A549 (cell line): ENCODE measurements around the gene ABCF1. TPM values are rescaled to one million over a fixed set of nuclear protein-coding genes. Genes with fewer than 3 reads are reported as not detected.

Experiments used
- ATAC-seq, 2 experiments: fragments of 200-7000 bp in 1 of 2; fragments of >200 bp in 1 of 2; cut with Nextera tagmentation in 1 of 2; cut with Tn5 transposase in 1 of 2; 3 replicates each; pipeline versions ENCODE4 v1.8.0 to v1.9.1; 2018 to 2020; ENCODE audit warnings: mild to moderate bottlenecking in 1 of 2, moderate library complexity in 1 of 2
- CTCF ChIA-PET: fragments of 300-600 bp; sonication (Branson Sonifier 250); formaldehyde crosslinking; extraction: SDS; loops from one replicate; lab custom pipeline; 2021; ENCODE audit warnings: antibody characterized with exemption, inconsistent platforms; lab: Yijun Ruan, JAX
- POLR2A ChIA-PET: fragments of 350-600 bp; formaldehyde crosslinking; extraction: SDS; loops from one replicate; lab custom pipeline; 2021; ENCODE audit warnings: antibody characterized with exemption, inconsistent platforms; lab: Yijun Ruan, JAX
- DNase-seq, 2 experiments: peaks; one replicate each; pipeline versions ENCODE4 v3.0.0 to v3.0.0-alpha.2; 2011 to 2016; ENCODE audit warnings: low read depth in 1 of 2, low spot score in 1 of 2
- FAIRE-seq: peaks from 2 replicates; lab custom pipeline; 2011; peaks lifted over from hg19 to GRCh38; lab: Jason Lieb, UNC
- H3K27ac ChIP-seq, 2 experiments: fragments of >200 bp; sonication (Bioruptor Twin); formaldehyde crosslinking; 3 replicates each; pipeline ENCODE4 v1.5.1; 2016 to 2017
- H3K4me1 ChIP-seq: fragments of >200 bp; sonication (Bioruptor Twin); formaldehyde crosslinking; 3 replicates; pipeline ENCODE4 v1.6.1; 2016
- H3K4me2 ChIP-seq: fragments of >200 bp; sonication (Bioruptor Twin); formaldehyde crosslinking; 3 replicates; pipeline ENCODE4 v1.6.1; 2016
- H3K4me3 ChIP-seq: fragments of >200 bp; sonication (Bioruptor Twin); formaldehyde crosslinking; 3 replicates; pipeline ENCODE4 v1.5.1; 2016
- H3K9me3 ChIP-seq: fragments of >200 bp; sonication (Bioruptor Twin); formaldehyde crosslinking; 3 replicates; pipeline ENCODE4 v1.6.1; 2016
- BCL3 ChIP-seq: fragments of >200 bp; sonication (Bioruptor Twin); formaldehyde crosslinking; IDR thresholded peaks from 3 replicates; pipeline ENCODE4 v1.6.1; 2016
- CBX8 ChIP-seq: fragments of 200-600 bp; sonication (generic); IDR thresholded peaks from 2 replicates; pipeline ENCODE4 v1.6.1; 2016
- CHD2 ChIP-seq: fragments of 150-350 bp; IDR thresholded peaks from 2 replicates; pipeline ENCODE4 v1.6.1; 2014; ENCODE audit warnings: low read length; ENCODE audit not compliant: partially characterized antibody
- CTCF ChIP-seq: fragments of >200 bp; sonication (Bioruptor Twin); formaldehyde crosslinking; IDR thresholded peaks from 3 replicates; pipeline ENCODE4 v1.5.1; 2016
- ESRRA ChIP-seq: fragments of 150-350 bp; IDR thresholded peaks from 2 replicates; pipeline ENCODE4 v1.6.1; 2014; ENCODE audit warnings: mild to moderate bottlenecking, low read length, borderline replicate concordance
- GATA3 ChIP-seq: IDR thresholded peaks from 2 replicates; pipeline ENCODE4 v1.6.1; 2012; ENCODE audit warnings: borderline replicate concordance
- HES2 ChIP-seq: fragments of >200 bp; sonication (Bioruptor Twin); formaldehyde crosslinking; IDR thresholded peaks from 2 replicates; pipeline ENCODE4 v1.6.1; 2016
- HOXA7 ChIP-seq: fragments of 250-450 bp; sonication (Bioruptor Pico); IDR thresholded peaks from 2 replicates; pipeline ENCODE4 v1.5.0; 2020; ENCODE audit warnings: mild to moderate bottlenecking, moderate library complexity
- HOXB13 ChIP-seq: fragments of 250-450 bp; sonication (Bioruptor Pico); IDR thresholded peaks from 2 replicates; pipeline ENCODE4 v1.5.0; 2020; ENCODE audit warnings: low read depth, mild to moderate bottlenecking, moderate library complexity
- JUN ChIP-seq, 2 experiments: fragments of >200 bp; sonication (Bioruptor Twin); formaldehyde crosslinking; IDR thresholded peaks; 2 replicates in 1 of 2; 3 replicates in 1 of 2; pipeline ENCODE4 v1.6.1; 2016 to 2017
- MAFK ChIP-seq: fragments of 450-650 bp; IDR thresholded peaks from 2 replicates; pipeline ENCODE4 v1.6.1; 2014; ENCODE audit not compliant: partially characterized antibody
- MAX ChIP-seq: IDR thresholded peaks from 2 replicates; pipeline ENCODE4 v1.6.1; 2012
- MAZ ChIP-seq: fragments of 150-350 bp; IDR thresholded peaks from 2 replicates; pipeline ENCODE4 v1.6.1; 2014; ENCODE audit warnings: antibody characterized with exemption, low read depth, low read length, borderline replicate concordance
- NPAS2 ChIP-seq: fragments of 250-450 bp; sonication (Bioruptor Pico); IDR thresholded peaks from 2 replicates; pipeline ENCODE4 v1.8.0; 2022; ENCODE audit warnings: mild to moderate bottlenecking, moderate library complexity, borderline replicate concordance
- NR3C1 ChIP-seq: fragments of >200 bp; sonication (Bioruptor Twin); formaldehyde crosslinking; IDR thresholded peaks from 3 replicates; pipeline ENCODE4 v1.6.1; 2017
- PBX3 ChIP-seq: IDR thresholded peaks from 2 replicates; pipeline ENCODE4 v1.6.1; 2012
- POLR2A ChIP-seq: IDR thresholded peaks from 2 replicates; pipeline ENCODE4 v1.6.1; 2012; ENCODE audit warnings: mild to moderate bottlenecking, low read length
- POLR2AphosphoS2 ChIP-seq: conservative IDR thresholded peaks from 2 replicates; pipeline ENCODE4 v1.6.1; 2012; ENCODE audit warnings: low read length, improper control_type of control experiment, inconsistent platforms
- RAD21 ChIP-seq, 2 experiments: fragments of >200 bp in 1 of 2; sonication (Bioruptor Twin) in 1 of 2; formaldehyde crosslinking in 1 of 2; IDR thresholded peaks in 1 of 2; conservative IDR thresholded peaks in 1 of 2; 2 replicates in 1 of 2; 3 replicates in 1 of 2; pipeline ENCODE4 v1.6.1; 2012 to 2018; ENCODE audit warnings: inconsistent platforms in 1 of 2
- RARB ChIP-seq: fragments of 250-450 bp; sonication (Bioruptor Pico); IDR thresholded peaks from 2 replicates; pipeline ENCODE4 v1.8.0; 2021; ENCODE audit warnings: mild to moderate bottlenecking, moderate library complexity
- RFX5 ChIP-seq: fragments of 450-650 bp; IDR thresholded peaks from 2 replicates; pipeline ENCODE4 v1.7.1; 2014; ENCODE audit warnings: antibody characterized with exemption, mild to moderate bottlenecking, moderate library complexity
- SMC3 ChIP-seq: fragments of >200 bp; sonication (Bioruptor Twin); formaldehyde crosslinking; IDR thresholded peaks from 3 replicates; pipeline ENCODE4 v1.6.1; 2018; ENCODE audit warnings: inconsistent platforms
- TFCP2L1 ChIP-seq: fragments of 250-450 bp; sonication (Bioruptor Pico); IDR thresholded peaks from 2 replicates; pipeline ENCODE4 v1.5.0; 2021; ENCODE audit warnings: mild to moderate bottlenecking
- ZFP36 ChIP-seq: fragments of 450-650 bp; IDR thresholded peaks from 2 replicates; pipeline ENCODE4 v1.6.1; 2014; ENCODE audit warnings: borderline replicate concordance; ENCODE audit not compliant: partially characterized antibody
- WGBS: methylation state at CpG from one replicate; pipeline ENCODE4 v1.1.6; 2017; ENCODE audit errors: missing lambda C conversion rate; 5-methylcytosine and 5-hydroxymethylcytosine counted together
- polyA plus RNA-seq, 4 experiments: library from polyadenylated mRNA; depleted of rRNA in 3 of 4; stranded (reverse); fragments of >200 nt; fragmentation: RNase III in 1 of 4; extraction: RNeasy Plus Mini Kit Qiagen cat#74134 plus additional on column Dnase treatment in 1 of 4; gene quantifications; 2 replicates in 3 of 4; 3 replicates in 1 of 4; pipeline ENCODE4 v1.2.3, GENCODE V29; 2011 to 2017

ABCF1 gene
- polyA plus RNA-seq, 2 of the 4 experiments (the other 2 are of a cell fraction), result 31.0 to 72.0 TPM

- peak; percentile 75; the same call in 1 of the 2 replicates for TF ChIP-seq TFCP2L1
- TF ChIP-seq MAX, result no peak; the same call in 1 of the 2 replicates
- no peak for TF ChIP-seq HOXB13 (CRISPR knock-in tag)
- no peak for TF ChIP-seq ZFP36
- no peak for TF ChIP-seq NPAS2 (CRISPR knock-in tag)
- TF ChIP-seq RFX5, result no peak
- TF ChIP-seq CTCF, result no peak
- TF ChIP-seq CHD2, result no peak
- peak; percentile 45 for TF ChIP-seq POLR2A
- TF ChIP-seq CBX8, result no peak
- no peak for TF ChIP-seq POLR2AphosphoS2
- TF ChIP-seq RAD21 (conservative IDR thresholded peaks at IDR 0.05 in 1 of 2, IDR thresholded peaks at IDR 0.05 in 1 of 2), result no peak
- TF ChIP-seq RARB, result peak; percentile 67
- no peak for TF ChIP-seq GATA3
- peak in 1 of 2 experiments; percentile 37; a peak in 3 of 5 replicates for TF ChIP-seq JUN (IDR thresholded peaks at IDR 0.05)
- no peak for TF ChIP-seq HES2
- TF ChIP-seq BCL3, result peak; percentile 17; the same call in 1 of the 3 replicates
- no peak for TF ChIP-seq SMC3
- no peak for TF ChIP-seq NR3C1
- TF ChIP-seq PBX3, result no peak
- TF ChIP-seq MAZ, result no peak
- TF ChIP-seq ESRRA, result no peak
Observed at GRCh38 chr6:30615219-30615957, 44.1 kb downstream of the ABCF1 start (continued).

GRCh38 chr6:30615958-30616810 lies 44.9 kb downstream of the ABCF1 start:
- CTCF ChIA-PET, result no interaction called here
- peak overlapping the region; percentile 88 for H3K4me3 ChIP-seq
- ATAC-seq (no peak), FAIRE-seq (no peak), DNase-seq (peak in 1 of 2 experiments; percentile 60)
- 1% methylated on average over 10 of the region's 10 CpGs for WGBS
- H3K9me3 ChIP-seq, result no peaks in the 10 kb centered on the region
- POLR2A ChIA-PET, result interaction anchor here (0.6 to 2.0 kb wide), 4 partner anchors 16 to 136 kb away, joined by 3 to 10 read pairs (median 4); partner anchors contain the start of gene GNL1
- H3K4me1 ChIP-seq, result peaks cover 39% of the 10 kb centered on the region
- H3K27ac ChIP-seq, result peak overlapping the region; percentile 90 to 97
- TF ChIP-seq MAFK (peak; percentile 92), TFCP2L1 (peak; percentile 7; the same call in 1 of the 2 replicates), HOXA7 (CRISPR knock-in tag) (peak; percentile 13; the same call in 1 of the 2 replicates), RFX5 (no peak), POLR2A (peak; percentile 10; the same call in 1 of the 2 replicates), JUN (IDR thresholded peaks at IDR 0.05) (peak; percentile 49 to 87; a peak in 3 of 5 replicates)
- H3K4me2 ChIP-seq, result peak overlapping the region; percentile 100
